GM18951 (cell line): Measurements from ENCODE around the gene NR3C2.

Experiments used
- POLR2A ChIP-seq: IDR thresholded peaks from 4 replicates; pipeline ENCODE4 v1.6.1; 2011; ENCODE audit warnings: mild to moderate bottlenecking; ENCODE audit not compliant: insufficient read length, insufficient read depth; ENCODE audit errors: extremely low read depth
- in situ Hi-C: fragments of 300-500 bp; cut with MboI; formaldehyde crosslinking; loops from one replicate; pipeline ENCODE4 v1.12.0; 2022; ENCODE audit warnings: low sequenced_read_pairs, mixed read lengths, inconsistent platforms; ENCODE audit not compliant: unreplicated experiment

NR3C2 gene

GRCh38 chr4:148299337-148299736 is 142.9 kb downstream of the NR3C2 start:
- TF ChIP-seq POLR2A = no peak
- in situ Hi-C loops = no loop called here

GRCh38 chr4:148296498-148296897 is 145.7 kb downstream of the NR3C2 start:
- in situ Hi-C loops = no loop called here
- TF ChIP-seq POLR2A = no peak

- in situ Hi-C loops = no loop called here
Observed at GRCh38 chr4:148295642-148296041, 146.6 kb downstream of the NR3C2 start.

GRCh38 chr4:148293571-148293970 is 148.6 kb downstream of the NR3C2 start:
- no peak for TF ChIP-seq POLR2A
- in situ Hi-C loops = no loop called here

More at GRCh38 chr4:148295642-148296041, 146.6 kb downstream of the NR3C2 start:
- TF ChIP-seq POLR2A = no peak

GRCh38 chr4:148292686-148293085 is 149.5 kb downstream of the NR3C2 start:
- TF ChIP-seq POLR2A = no peak
- in situ Hi-C loops = no loop called here

- TF ChIP-seq POLR2A = no peak
- in situ Hi-C loops = no loop called here
Observed at GRCh38 chr4:148289740-148290139, 152.5 kb downstream of the NR3C2 start.

- no peak for TF ChIP-seq POLR2A
- in situ Hi-C loops = no loop called here
Observed at GRCh38 chr4:148288448-148288847, 153.8 kb downstream of the NR3C2 start.

- TF ChIP-seq POLR2A = no peak
- in situ Hi-C loops = no loop called here
Observed at GRCh38 chr4:148287111-148287510, 155.1 kb downstream of the NR3C2 start.

- in situ Hi-C loops = no loop called here
- no peak for TF ChIP-seq POLR2A
Observed at GRCh38 chr4:148286012-148286411, 156.2 kb downstream of the NR3C2 start.

GRCh38 chr4:148283665-148284064 is 158.5 kb downstream of the NR3C2 start:
- in situ Hi-C loops = no loop called here
- TF ChIP-seq POLR2A = no peak

- in situ Hi-C loops = no loop called here
- no peak for TF ChIP-seq POLR2A
Observed at GRCh38 chr4:148278310-148278709, 163.9 kb downstream of the NR3C2 start.

GRCh38 chr4:148275266-148275665 is 166.9 kb downstream of the NR3C2 start:
- in situ Hi-C loops = no loop called here
- no peak for TF ChIP-seq POLR2A

GRCh38 chr4:148273501-148273986 is 168.7 kb downstream of the NR3C2 start:
- in situ Hi-C loops = no loop called here
- no peak for TF ChIP-seq POLR2A

- no peak for TF ChIP-seq POLR2A
- in situ Hi-C loops = no loop called here
Observed at GRCh38 chr4:148271166-148271565, 171.0 kb downstream of the NR3C2 start.

- in situ Hi-C loops = no loop called here
- TF ChIP-seq POLR2A = no peak
Observed at GRCh38 chr4:148270630-148271029, 171.6 kb downstream of the NR3C2 start.
